ENCODE data around the gene B3GAT2. TPM values are rescaled to one million over a fixed set of nuclear protein-coding genes. Genes with fewer than 3 reads are reported as not detected.

B3GAT2 gene
- total and polyA plus RNA-seq, 4 donors, result 0.06 to 0.65 (median 0.07) TPM

DNA sequence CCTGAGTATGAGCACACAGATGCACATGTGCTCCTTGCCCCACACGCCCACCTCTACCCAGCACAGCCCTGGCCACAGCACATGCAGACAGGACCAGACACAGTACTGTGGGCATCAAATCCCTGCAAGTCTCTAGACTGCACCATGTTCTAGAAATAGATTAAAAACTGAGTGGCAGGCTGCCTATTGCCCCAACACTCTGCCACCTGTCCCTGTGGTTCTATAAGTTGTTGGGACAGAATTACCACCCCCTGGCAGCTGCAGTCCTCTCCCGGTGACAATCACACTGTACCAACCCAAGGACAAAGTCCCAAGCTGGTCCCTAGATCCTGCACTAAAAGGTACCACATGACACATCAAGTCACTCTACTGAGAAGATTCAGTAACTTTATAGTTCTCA lies 70.2 kb downstream of the B3GAT2 start:
- no peak overlapping the region for H3K27ac ChIP-seq (ENCODE audit: low read depth in 1 of 2, low read length in 1 of 2)
- H3K27me3 ChIP-seq (ENCODE audit: control insufficient read depth in 3 of 3, insufficient read depth in 3 of 3, low read length in 2 of 3), result no peaks in the 10 kb centered on the region
- ATAC-seq (ENCODE audit: insufficient read depth, low FRiP score) (no peak), DNase-seq (no peak)
- no peaks in the 10 kb centered on the region for H3K36me3 ChIP-seq (ENCODE audit: control insufficient read depth in 4 of 4, insufficient read depth in 4 of 4, low read length in 4 of 4)
- H3K9ac ChIP-seq (ENCODE audit: insufficient read depth in 1 of 2, low read length in 2 of 2), result no peak overlapping the region
- no peaks in the 10 kb centered on the region for H3K9me3 ChIP-seq (ENCODE audit: control insufficient read depth in 4 of 4, insufficient read depth in 3 of 4, low read length in 3 of 4)
- H3K4me3 ChIP-seq, result no peak overlapping the region
- no peaks in the 10 kb centered on the region for H3K4me1 ChIP-seq (ENCODE audit: control insufficient read depth in 5 of 5, insufficient read depth in 5 of 5, low read length in 5 of 5)
- WGBS, 2 donors, result 90 to 95% methylated on average over 2 of the region's 2 CpGs
- TF ChIP-seq, protein P1, sequence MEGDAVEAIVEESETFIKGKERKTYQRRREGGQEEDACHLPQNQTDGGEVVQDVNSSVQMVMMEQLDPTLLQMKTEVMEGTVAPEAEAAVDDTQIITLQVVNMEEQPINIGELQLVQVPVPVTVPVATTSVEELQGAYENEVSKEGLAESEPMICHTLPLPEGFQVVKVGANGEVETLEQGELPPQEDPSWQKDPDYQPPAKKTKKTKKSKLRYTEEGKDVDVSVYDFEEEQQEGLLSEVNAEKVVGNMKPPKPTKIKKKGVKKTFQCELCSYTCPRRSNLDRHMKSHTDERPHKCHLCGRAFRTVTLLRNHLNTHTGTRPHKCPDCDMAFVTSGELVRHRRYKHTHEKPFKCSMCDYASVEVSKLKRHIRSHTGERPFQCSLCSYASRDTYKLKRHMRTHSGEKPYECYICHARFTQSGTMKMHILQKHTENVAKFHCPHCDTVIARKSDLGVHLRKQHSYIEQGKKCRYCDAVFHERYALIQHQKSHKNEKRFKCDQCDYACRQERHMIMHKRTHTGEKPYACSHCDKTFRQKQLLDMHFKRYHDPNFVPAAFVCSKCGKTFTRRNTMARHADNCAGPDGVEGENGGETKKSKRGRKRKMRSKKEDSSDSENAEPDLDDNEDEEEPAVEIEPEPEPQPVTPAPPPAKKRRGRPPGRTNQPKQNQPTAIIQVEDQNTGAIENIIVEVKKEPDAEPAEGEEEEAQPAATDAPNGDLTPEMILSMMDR (IDR thresholded peaks at IDR 0.05; ENCODE audit: control extremely low read depth, extremely low read depth), result no peak

DNA sequence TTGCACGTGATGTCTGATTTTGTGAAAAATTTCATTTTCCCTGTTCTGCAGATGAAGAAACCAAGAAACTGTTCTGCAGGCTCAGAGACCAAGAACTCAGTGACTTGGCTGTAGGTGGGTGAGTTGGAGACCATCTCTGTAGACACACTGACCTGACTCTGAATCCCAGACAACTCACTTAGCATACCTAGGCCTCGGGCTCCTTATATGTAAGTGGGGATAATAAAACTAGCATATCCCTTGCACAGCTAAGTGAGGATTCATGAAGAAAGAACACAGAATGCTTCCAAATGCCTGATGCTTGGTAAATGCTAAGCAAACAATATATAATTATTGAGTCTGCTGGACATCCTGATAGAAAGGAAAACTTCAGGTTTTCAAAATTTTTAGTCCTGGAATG lies 70.8 kb downstream of the B3GAT2 start:
- TF ChIP-seq, protein P1 (IDR thresholded peaks at IDR 0.05; ENCODE audit: control extremely low read depth, extremely low read depth), result no peak
- no peaks in the 10 kb centered on the region for H3K27me3 ChIP-seq (ENCODE audit: control insufficient read depth in 3 of 3, insufficient read depth in 3 of 3, low read length in 2 of 3)
- H3K36me3 ChIP-seq (ENCODE audit: control insufficient read depth in 4 of 4, insufficient read depth in 4 of 4, low read length in 4 of 4), result no peaks in the 10 kb centered on the region
- no peaks in the 10 kb centered on the region for H3K4me1 ChIP-seq (ENCODE audit: control insufficient read depth in 5 of 5, insufficient read depth in 5 of 5, low read length in 5 of 5)
- ATAC-seq (ENCODE audit: insufficient read depth, low FRiP score), result no peak
- H3K9me3 ChIP-seq (ENCODE audit: control insufficient read depth in 4 of 4, insufficient read depth in 3 of 4, low read length in 3 of 4), result no peaks in the 10 kb centered on the region
- no peak overlapping the region for H3K4me3 ChIP-seq
- H3K27ac ChIP-seq (ENCODE audit: low read depth in 1 of 2, low read length in 1 of 2), result no peak overlapping the region
- WGBS, 2 donors, result 88 to 92% methylated on average over 2 of the region's 2 CpGs
- no peak overlapping the region for H3K9ac ChIP-seq (ENCODE audit: insufficient read depth in 1 of 2, low read length in 2 of 2)
- no peak for DNase-seq

- Histone ChIP-seq H3K4me1 (ENCODE audit: control insufficient read depth in 5 of 5, insufficient read depth in 5 of 5, low read length in 5 of 5) (no peaks in the 10 kb centered on the region), H3K36me3 (ENCODE audit: control insufficient read depth in 4 of 4, insufficient read depth in 4 of 4, low read length in 4 of 4) (no peaks in the 10 kb centered on the region), H3K9ac (ENCODE audit: insufficient read depth in 1 of 2, low read length in 2 of 2) (no peak overlapping the region), H3K4me3 (no peak overlapping the region), H3K27me3 (ENCODE audit: control insufficient read depth in 3 of 3, insufficient read depth in 3 of 3, low read length in 2 of 3) (no peaks in the 10 kb centered on the region), H3K27ac (ENCODE audit: low read depth in 1 of 2, low read length in 1 of 2) (no peak overlapping the region), H3K9me3 (ENCODE audit: control insufficient read depth in 4 of 4, insufficient read depth in 3 of 4, low read length in 3 of 4) (no peaks in the 10 kb centered on the region)
- 41 to 42% methylated on average over 17 of the region's 17 CpGs for WGBS, 2 donors
- DNase-seq, result peak; percentile 47 to 61 (median 58)
- TF ChIP-seq, protein P1 (IDR thresholded peaks at IDR 0.05; ENCODE audit: control extremely low read depth, extremely low read depth), result peak; percentile 84
- ATAC-seq (ENCODE audit: insufficient read depth, low FRiP score), result peak; percentile 66
Observed at GRCh38 chr6:70884074-70884983, 72.5 kb downstream of the B3GAT2 start.

Data from lung (tissue), 12 donors.